GM12872 (cell line): ENCODE results near the gene RXYLT1.

ENCODE experiments used
- CTCF ChIP-seq: IDR thresholded peaks from 3 replicates; pipeline ENCODE4 v1.5.1; 2011; ENCODE audit warnings: low read depth, mild to moderate bottlenecking, low read length, moderate library complexity; ENCODE audit not compliant: insufficient read depth

The RXYLT1 gene

GRCh38 chr12:63849106-63849620 lies 69.5 kb downstream of the RXYLT1 start:
- TF ChIP-seq CTCF, result no peak

- TF ChIP-seq CTCF, result no peak
Observed at GRCh38 chr12:63849641-63850040, 69.9 kb downstream of the RXYLT1 start.

- no peak for TF ChIP-seq CTCF
Observed at GRCh38 chr12:63853978-63854377, 74.3 kb downstream of the RXYLT1 start.

GRCh38 chr12:63855299-63855698 lies 75.6 kb downstream of the RXYLT1 start:
- TF ChIP-seq CTCF, result no peak

- no peak for TF ChIP-seq CTCF
Observed at GRCh38 chr12:63857771-63858670, 78.3 kb downstream of the RXYLT1 start.
